HG03432 (cell line): Measurements from ENCODE around the gene ABCC3.

Source experiments
- ATAC-seq: cut with Tn5 transposase; IDR thresholded peaks from one replicate; pipeline ENCODE4 v1.9.1; 2021; ENCODE audit warnings: mild to moderate bottlenecking, moderate library complexity; ENCODE audit not compliant: unreplicated experiment

ABCC3 gene

GRCh38 chr17:50627782-50628601 is 6.7 kb upstream of the ABCC3 start:
- no peak for ATAC-seq

DNA sequence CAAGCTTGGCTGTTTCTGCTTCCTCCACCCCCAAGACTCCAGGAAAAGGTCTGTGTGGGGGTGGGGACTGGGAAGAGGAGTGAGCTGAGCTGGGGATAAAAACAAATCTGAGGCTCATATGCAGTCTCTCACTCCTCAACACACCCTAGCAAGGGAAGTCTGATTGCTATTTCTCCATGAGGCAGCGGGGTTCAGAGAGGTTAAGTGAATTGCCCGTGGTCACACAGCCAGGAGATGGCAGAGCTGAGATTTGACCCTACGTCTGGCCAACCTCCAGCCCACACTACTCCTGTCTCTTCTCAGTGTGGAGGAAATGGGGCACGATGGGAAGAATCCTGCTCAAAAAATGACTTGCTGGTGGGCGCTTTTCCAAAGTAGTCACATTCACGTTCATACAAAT is 4.8 kb upstream of the ABCC3 start:
- no peak for ATAC-seq

GRCh38 chr17:50630524-50631194 is 4.0 kb upstream of the ABCC3 start:
- ATAC-seq, result no peak

- ATAC-seq, result no peak
These were observed 3.3 kb upstream of the ABCC3 start for GRCh38 chr17:50631195-50631907.

DNA sequence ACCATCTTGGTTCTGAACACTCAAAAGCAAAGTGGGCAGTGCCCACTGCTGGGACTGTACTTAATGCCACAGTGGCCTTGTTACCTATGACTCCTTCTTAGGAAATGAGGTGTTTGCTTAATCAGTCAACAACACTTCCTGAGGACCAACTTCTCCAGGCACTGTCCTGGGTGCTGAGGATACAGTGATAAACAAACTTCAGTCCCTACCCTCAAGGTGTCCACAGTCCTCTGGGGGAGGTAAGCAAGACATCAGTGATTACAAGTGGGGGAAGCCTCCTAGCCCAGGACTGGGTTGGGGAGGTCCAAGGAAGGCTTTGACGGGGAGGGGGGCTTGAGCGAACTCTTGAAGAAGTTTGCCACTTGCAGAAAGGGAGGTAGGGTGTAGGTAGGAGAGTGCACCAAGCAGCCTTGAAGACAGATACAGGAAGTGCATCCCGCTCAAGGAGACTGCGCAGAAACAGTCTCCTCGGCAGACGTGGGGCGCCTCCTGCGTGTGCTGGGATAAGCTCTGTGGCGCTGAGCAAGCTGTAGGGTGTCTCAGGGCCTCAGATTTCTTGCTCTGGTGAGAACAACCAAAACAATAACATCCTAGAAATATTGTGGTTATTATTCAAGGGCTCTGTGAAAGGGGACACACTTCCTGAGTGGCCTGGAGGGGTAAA is 2.6 kb upstream of the ABCC3 start:
- ATAC-seq, result no peak

DNA sequence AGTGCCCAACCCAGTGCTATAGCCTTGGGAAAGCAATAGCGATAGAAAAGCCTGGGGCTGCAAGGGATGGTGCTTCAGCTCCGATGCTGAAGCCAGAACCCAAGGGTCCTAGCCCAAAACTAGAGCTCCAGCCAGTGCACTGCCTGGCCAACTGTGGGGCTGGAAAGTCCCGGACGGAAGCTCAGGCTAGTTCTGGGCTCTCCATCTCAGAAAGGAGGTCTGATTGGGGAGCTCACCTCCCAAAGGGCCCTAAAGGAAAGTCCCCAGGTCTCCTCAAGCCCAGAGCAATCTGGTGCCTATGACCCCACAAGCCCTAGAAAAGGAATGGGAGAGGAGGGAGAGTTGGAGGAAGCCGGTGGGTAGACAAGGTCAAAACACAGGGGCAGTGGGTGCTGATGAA is 2.0 kb upstream of the ABCC3 start:
- ATAC-seq, result no peak

- ATAC-seq, result no peak
These were observed 998 bp upstream of the ABCC3 start for GRCh38 chr17:50633683-50634082.

DNA sequence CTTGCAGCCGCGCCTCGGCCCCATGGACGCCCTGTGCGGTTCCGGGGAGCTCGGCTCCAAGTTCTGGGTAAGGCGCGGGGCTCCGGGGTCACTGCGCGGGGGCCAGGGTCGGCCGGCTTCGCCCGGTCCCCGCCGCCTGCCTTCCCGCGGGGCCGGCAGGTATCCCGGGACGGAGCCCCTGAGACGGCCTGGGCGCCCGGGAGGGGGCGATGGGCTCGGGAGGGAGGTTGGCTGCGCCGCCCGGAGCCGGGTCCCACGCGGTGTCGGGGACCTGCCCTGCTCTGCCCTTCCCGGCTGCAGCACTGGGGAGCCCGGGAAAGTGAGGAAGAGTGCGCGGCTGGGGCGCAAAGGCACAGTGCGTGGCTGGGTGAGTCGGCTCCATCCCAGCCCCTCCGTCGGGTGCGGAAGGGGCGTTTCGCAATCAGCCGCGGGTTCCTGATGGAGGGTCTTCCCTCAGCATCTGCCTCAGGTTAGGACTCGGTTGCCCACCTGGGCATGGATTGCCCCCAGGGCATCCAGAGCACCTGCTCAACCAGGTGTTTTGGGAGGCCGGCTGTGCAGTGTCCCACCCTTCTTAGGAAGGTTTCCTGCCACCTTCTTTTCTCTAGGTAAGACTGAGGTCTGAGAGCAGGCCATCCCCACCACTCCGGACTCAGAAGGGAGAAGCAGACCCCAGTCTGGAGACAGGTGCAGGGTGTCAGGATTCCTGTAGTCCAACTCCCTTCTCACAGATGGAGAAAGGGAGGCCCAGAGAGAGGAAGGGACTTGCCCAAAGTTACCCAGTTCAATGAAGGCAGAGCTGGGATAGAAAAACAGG is 442 bp downstream of the ABCC3 start:
- no peak for ATAC-seq

GRCh38 chr17:50635732-50635981 is 976 bp downstream of the ABCC3 start:
- ATAC-seq, result no peak

- ATAC-seq, result no peak
These were observed 1.5 kb downstream of the ABCC3 start for GRCh38 chr17:50635982-50636803.

DNA sequence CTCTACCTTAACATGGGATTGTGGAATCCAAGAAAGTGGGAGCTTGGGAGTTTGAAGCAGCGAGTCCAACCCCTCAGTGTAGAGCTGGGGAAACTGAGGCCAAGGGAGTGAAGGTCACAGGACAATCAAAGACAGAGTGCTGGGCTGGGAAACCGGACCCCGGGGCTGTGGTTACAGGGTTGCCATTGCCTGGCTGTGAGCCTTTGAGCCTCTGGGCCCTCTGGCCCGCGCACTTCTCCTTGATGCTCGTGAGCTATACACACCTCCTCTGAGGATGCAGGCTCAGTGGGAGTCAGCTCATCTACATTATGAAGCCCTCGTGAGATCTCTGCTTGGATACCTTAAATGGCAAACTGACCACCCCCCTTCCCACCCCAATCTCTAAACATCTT is 2.1 kb downstream of the ABCC3 start:
- ATAC-seq, result no peak

GRCh38 chr17:50637829-50638605 is 3.3 kb downstream of the ABCC3 start:
- ATAC-seq, result no peak

DNA sequence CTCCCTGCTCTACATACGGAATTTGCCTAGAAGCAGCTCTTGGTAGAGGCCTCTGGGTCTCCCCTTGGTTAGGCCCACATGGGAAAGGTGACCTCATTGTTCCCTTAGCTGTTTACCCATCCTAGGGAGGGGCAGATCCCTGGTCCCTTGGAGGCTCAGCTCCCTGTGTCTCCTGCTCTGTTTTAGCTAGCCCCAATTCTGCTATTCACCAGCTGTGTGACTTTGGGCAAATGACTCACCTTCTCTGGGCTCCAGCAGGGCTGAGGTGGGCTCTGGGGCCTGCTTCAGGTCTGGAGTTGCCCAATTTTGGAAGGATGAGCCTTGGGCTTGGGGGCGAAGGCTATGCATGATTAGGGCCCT is 3.9 kb downstream of the ABCC3 start:
- ATAC-seq, result no peak

DNA sequence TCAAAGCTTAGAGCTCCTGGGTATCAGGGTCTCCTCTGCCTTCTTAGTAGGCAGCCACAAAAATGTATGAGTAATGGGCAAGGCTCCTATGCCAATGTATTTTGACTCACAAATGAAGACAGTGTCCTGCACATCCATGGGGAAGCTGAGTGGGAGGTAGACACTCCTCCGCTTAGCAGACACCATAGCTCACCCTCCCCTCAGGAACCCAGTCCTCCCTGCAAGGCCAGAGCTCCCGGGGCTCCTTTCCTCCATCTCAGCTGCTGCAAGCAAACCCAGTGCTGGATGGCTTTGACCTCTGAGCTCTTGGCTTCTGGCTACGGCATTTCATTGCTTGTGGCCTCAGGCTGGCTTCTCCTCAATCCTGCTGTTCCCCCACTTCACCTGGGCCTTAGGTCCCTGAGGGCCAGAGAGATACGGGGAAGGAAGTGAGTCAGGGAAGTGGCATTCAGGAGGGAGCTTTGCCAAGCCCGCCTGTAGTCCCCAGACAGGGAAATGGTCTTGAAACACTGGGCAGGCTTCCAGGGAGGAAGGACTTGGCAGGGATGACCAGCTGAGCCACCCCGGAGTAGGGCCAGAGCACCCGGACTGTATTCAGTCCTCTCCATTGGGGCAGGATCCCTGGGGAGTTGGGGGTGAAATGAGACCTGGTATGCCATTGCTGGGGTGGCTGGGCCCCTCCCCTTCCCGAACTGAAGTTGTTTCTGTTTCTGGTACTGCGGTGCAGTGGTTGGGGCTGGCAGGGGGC is 4.5 kb downstream of the ABCC3 start:
- no peak for ATAC-seq

- no peak for ATAC-seq
These were observed 6.1 kb downstream of the ABCC3 start for GRCh38 chr17:50640686-50641351.

GRCh38 chr17:50641357-50641756 is 6.7 kb downstream of the ABCC3 start:
- no peak for ATAC-seq

DNA sequence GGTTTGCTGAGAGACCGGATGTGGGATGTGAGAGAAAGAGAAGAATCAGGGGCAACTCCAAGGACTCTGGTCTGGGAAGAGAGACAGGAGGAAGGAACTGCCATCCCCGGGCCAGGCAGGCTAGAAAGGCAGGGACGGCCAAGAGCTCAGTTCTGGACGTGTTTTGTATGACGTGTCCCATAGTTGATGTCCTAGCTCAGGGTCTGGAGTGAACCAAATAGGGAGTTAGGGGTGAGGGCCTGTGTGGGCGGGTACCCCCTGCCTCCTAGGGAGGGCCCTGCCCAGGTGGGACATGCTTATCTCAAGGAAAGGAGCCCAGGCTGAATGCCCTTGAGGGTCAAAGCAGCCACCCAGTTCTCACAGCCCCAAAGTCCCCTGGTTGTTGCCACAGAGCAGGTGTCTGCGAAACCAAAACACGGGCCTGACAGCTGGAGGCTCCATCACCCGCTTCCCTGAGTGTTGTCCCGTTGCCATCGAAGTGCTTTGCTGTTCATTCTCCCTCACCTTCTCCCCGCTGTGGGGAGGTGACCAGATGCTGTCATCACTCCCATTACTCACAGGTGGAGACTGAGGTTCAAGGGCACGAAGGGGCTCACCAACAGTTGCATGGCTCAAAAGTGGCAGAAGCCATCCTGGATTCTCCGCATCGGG is 7.5 kb downstream of the ABCC3 start:
- no peak for ATAC-seq
